Measurements from ENCODE around the gene CTNNBIP1.

- no peak for TF ChIP-seq EZH2 (IDR thresholded peaks at IDR 0.05; ENCODE audit: low read depth)
- no peak for TF ChIP-seq CTCF (conservative IDR thresholded peaks at IDR 0.05)
Measured at GRCh38 chr1:9874412-9874811, 35.7 kb downstream of the CTNNBIP1 start.

Data from PC-9 (cell line).